IPS-20b (cell line): ENCODE data around the gene TULP4.
"Not testable (repeated sequence)": the region's sequence is repeated elsewhere in the genome, so short reads cannot be mapped to it uniquely, and the experiment has no call there.

Experiments used
- H3K27ac ChIP-seq: one replicate; pipeline ENCODE4 v1.5.1; 2013; ENCODE audit warnings: low read length
- H3K27me3 ChIP-seq: 2 replicates; pipeline ENCODE4 v1.6.1; 2013; ENCODE audit warnings: mild to moderate bottlenecking, low read length, inconsistent platforms; ENCODE audit not compliant: insufficient read depth
- H3K36me3 ChIP-seq: 2 replicates; pipeline ENCODE4 v1.6.1; 2013; ENCODE audit warnings: low read depth, mild to moderate bottlenecking, inconsistent platforms, low read length, moderate library complexity; ENCODE audit not compliant: insufficient read depth
- H3K4me1 ChIP-seq: 2 replicates; pipeline ENCODE4 v1.6.1; 2013; ENCODE audit warnings: mild to moderate bottlenecking, control low read depth, inconsistent platforms, low read length, moderate library complexity; ENCODE audit not compliant: insufficient read depth
- H3K4me3 ChIP-seq: 2 replicates; pipeline ENCODE4 v1.5.1; 2013; ENCODE audit warnings: mild to moderate bottlenecking, low read length, inconsistent platforms
- H3K9ac ChIP-seq: 2 replicates; pipeline ENCODE4 v1.6.1; 2013; ENCODE audit warnings: low read depth, mild to moderate bottlenecking, inconsistent platforms, low read length, moderate library complexity
- H3K9me3 ChIP-seq: 2 replicates; pipeline ENCODE4 v1.6.1; 2013; ENCODE audit warnings: mild to moderate bottlenecking, low read depth, low read length, inconsistent platforms; ENCODE audit not compliant: insufficient read depth

TULP4 gene

DNA sequence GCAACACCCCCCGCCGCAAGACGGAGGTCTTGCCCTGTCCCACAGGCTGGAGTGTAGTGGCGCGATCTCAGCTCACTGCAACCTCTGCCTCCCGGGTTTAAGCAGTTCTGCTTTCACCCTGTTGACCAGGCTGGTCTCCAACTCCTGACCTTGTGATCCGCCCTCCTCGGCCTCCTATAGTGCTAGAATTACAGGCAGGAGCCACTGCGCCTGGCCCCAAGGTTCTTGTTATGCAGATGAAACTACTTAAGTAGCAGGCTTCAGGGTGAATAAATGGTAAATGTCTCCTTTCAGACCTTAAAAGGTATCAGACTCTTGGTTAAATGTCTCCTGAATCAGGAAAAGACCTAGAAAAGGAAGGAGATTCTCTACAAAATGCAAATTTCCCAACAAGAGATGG lies 152.2 kb downstream of the TULP4 start:
- H3K27ac ChIP-seq: peak overlapping the region; percentile 29
- H3K27me3 ChIP-seq: peaks cover 39% of the 10 kb centered on the region
- H3K9ac ChIP-seq: peak overlapping the region; percentile 74; the same call in 1 of the 2 replicates
- peaks cover 40% of the 10 kb centered on the region for H3K4me1 ChIP-seq
- H3K4me3 ChIP-seq: peak overlapping the region; percentile 39
- H3K9me3 ChIP-seq: no peaks in the 10 kb centered on the region
- H3K36me3 ChIP-seq: peaks cover 8% of the 10 kb centered on the region

DNA sequence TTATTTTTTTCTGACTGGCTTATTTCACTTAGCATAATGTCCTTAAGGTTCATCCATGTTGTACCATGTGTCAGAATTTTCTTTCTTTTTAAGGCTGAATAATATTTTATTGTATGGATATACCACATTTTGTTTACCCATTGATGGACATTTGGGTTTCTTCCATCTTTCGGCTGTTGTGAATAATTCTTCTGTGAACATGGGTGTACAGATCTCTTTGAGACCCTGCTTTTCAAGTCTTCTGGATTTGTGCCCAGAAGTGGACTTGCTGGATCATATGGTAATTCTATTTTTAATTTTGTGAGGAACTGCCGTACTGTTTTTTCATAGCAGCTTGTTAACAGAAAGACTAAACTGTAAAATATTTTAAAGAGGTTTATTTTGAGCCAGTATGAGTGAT lies 153.0 kb downstream of the TULP4 start:
- Histone ChIP-seq H3K27ac (peak overlapping the region; percentile 29), H3K4me3 (peak overlapping the region; percentile 26; the same call in 1 of the 2 replicates), H3K36me3 (peaks cover 8% of the 10 kb centered on the region), H3K27me3 (peaks cover 47% of the 10 kb centered on the region), H3K4me1 (peaks cover 33% of the 10 kb centered on the region), H3K9me3 (no peaks in the 10 kb centered on the region), H3K9ac (peak overlapping the region; percentile 35; the same call in 1 of the 2 replicates)

DNA sequence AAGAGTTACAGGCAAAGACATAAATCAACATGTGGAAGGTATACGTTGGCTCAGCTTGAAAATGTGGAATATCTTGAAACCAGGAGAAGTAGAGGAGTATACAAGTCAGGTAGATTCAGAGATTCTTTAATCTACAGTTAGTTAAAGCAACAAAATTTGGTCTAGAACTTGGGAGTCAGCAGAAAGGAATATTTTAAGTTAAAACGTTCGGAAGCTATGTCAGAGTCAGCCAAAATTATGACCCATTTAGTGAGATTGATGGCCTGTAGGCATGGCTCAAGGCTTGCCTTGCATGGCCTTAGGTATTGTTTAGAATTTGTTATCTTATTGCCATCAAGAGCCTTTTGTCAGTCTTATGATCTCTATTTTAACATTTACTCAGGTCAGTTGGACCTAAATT lies 153.5 kb downstream of the TULP4 start:
- H3K27me3 ChIP-seq: peaks cover 52% of the 10 kb centered on the region
- H3K9me3 ChIP-seq: no peaks in the 10 kb centered on the region
- H3K36me3 ChIP-seq: peaks cover 8% of the 10 kb centered on the region
- H3K9ac ChIP-seq: no peak overlapping the region
- no peak overlapping the region for H3K4me3 ChIP-seq
- peaks cover 32% of the 10 kb centered on the region for H3K4me1 ChIP-seq
- no peak overlapping the region for H3K27ac ChIP-seq

DNA sequence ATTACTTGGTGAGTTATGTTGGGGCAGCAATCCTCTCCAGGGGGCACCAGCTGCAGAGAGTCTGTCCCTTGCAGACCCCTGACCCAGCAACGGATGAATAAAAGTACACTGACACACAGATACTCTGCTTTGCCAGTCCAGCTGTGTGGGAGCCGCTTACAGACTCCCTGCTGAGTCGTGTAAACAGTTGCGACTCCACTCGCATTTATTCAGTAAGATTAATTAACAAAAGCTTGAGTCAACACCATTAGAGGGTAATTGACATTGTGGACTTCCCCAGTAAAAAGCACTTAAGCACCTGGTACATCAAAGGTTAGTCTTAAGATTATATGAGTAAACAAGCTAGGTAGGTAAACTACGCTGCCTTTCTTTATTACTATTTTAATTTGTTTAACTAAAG lies 155.7 kb downstream of the TULP4 start:
- H3K4me3 ChIP-seq: no peak overlapping the region
- H3K27me3 ChIP-seq: peaks cover 62% of the 10 kb centered on the region
- no peak overlapping the region for H3K9ac ChIP-seq
- H3K9me3 ChIP-seq: no peaks in the 10 kb centered on the region
- H3K36me3 ChIP-seq: peaks cover 7% of the 10 kb centered on the region
- H3K27ac ChIP-seq: no peak overlapping the region
- H3K4me1 ChIP-seq: peaks cover 25% of the 10 kb centered on the region

DNA sequence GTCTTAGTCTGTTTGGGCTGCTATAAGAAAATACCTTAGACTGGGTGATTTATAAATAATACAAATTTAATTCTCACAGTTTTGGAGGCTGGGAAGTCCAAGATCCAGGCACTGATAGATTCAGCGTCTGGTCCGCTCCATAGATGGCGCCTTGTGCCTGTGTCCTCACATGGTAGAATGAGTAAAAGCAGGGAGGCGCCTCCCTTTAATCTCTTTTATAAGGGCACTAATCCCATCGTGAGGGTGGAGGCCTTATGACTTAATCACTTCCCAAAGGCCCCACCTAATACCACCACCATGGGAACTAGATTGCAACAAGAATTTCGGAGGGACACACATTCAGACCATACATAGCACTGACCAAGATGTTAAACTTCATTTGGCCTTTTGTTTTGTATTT lies 156.4 kb downstream of the TULP4 start:
- H3K4me1 ChIP-seq: peaks cover 25% of the 10 kb centered on the region

DNA sequence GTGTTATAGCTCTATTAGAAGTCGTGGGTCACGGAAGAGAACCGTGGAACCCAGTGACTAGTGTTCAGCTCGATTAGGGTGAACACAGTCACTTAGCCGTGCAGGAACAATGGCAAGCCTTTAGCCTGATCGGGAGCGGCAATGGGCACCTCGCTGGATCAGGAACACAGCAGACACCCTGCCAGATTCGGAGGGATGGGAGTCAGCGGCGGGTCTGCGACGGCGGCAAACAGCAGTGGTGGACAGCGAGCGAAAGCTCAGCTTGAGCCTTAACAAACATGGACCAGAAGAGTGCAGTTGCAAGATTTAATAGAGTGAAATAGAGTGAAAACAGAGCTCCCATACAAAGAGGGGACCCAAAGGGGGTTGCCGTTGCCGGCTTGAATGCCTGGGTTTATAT lies 157.8 kb downstream of the TULP4 start:
- H3K27me3 ChIP-seq: peaks cover 62% of the 10 kb centered on the region

More for the DNA sequence above, 156.4 kb downstream of the TULP4 start:
- Histone ChIP-seq H3K4me3 (no peak overlapping the region), H3K27me3 (peaks cover 62% of the 10 kb centered on the region), H3K27ac (no peak overlapping the region), H3K9me3 (no peaks in the 10 kb centered on the region), H3K9ac (no peak overlapping the region), H3K36me3 (peaks cover 4% of the 10 kb centered on the region; the same call in 1 of the 2 replicates)

DNA sequence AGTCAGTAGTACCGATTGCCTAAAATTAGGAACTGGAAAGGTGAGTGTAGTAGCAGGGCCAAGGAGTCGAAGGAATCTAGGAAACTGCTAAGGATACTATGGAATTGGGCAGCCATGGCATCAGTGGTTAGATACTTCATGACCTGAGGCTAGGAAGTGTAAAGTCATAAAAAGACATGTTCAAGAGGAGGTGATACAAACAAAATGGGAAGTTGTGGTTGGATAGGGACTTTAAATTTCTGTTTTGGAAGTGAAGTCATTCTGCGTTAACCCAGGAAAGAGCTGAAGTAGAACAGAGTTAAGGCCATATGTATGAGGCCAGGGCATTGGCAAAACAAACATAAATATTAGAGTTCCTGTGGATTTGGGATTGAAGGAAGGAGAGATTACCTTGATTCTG lies 159.1 kb downstream of the TULP4 start:
- H3K27me3 ChIP-seq: peaks cover 52% of the 10 kb centered on the region
- peaks cover 4% of the 10 kb centered on the region; the same call in 1 of the 2 replicates for H3K4me1 ChIP-seq
- no peak overlapping the region for H3K27ac ChIP-seq
- no peak overlapping the region for H3K4me3 ChIP-seq
- no peaks in the 10 kb centered on the region for H3K36me3 ChIP-seq
- no peak overlapping the region for H3K9ac ChIP-seq
- H3K9me3 ChIP-seq: no peaks in the 10 kb centered on the region

More for the DNA sequence above, 157.8 kb downstream of the TULP4 start:
- H3K36me3 ChIP-seq, H3K4me3 ChIP-seq, H3K9me3 ChIP-seq, H3K9ac ChIP-seq, H3K27ac ChIP-seq: not testable (repeated sequence)
- peaks cover 14% of the 10 kb centered on the region; the same call in 1 of the 2 replicates for H3K4me1 ChIP-seq

DNA sequence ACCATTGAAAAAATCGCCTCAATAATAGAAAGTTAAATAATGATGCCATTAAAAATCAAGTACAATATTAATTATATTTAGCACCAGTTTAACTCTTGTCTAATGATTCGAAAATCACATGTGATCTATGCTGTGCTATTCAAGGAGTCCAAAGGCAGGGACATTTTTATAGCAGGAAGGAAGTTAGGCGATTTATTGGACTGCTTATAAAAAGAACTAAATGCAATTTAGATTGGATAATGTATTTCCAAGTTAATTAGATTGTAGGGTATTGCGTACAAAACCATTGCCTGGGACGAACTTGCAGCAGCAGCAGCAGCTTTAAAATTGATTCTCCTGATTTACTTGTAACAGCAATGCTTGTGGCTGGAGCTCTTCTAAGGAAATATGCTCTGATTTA lies 160.2 kb downstream of the TULP4 start:
- Histone ChIP-seq H3K27ac (no peak overlapping the region), H3K9ac (no peak overlapping the region), H3K4me3 (no peak overlapping the region), H3K4me1 (peaks cover 3% of the 10 kb centered on the region; the same call in 1 of the 2 replicates), H3K36me3 (no peaks in the 10 kb centered on the region), H3K27me3 (peaks cover 41% of the 10 kb centered on the region), H3K9me3 (no peaks in the 10 kb centered on the region)

DNA sequence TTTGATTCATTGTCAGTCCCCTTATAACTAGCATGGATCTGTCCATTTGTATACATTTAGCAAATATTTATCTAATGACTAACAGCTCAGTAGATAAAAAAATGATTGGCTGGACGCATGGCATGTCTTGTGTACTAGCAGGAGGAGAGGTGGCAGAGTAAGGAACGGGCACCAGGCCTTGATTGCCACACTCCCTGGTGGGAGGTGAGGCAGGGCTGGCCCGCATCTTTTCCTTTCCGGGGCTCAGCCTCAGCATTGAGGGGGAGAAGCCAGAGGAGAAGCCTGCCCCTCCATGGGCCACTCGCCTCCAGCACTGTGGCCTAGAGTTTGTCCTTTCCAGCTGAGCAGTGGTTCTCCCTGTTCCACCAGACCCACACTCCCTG lies 162.7 kb downstream of the TULP4 start:
- no peak overlapping the region for H3K4me3 ChIP-seq
- H3K27ac ChIP-seq: no peak overlapping the region

DNA sequence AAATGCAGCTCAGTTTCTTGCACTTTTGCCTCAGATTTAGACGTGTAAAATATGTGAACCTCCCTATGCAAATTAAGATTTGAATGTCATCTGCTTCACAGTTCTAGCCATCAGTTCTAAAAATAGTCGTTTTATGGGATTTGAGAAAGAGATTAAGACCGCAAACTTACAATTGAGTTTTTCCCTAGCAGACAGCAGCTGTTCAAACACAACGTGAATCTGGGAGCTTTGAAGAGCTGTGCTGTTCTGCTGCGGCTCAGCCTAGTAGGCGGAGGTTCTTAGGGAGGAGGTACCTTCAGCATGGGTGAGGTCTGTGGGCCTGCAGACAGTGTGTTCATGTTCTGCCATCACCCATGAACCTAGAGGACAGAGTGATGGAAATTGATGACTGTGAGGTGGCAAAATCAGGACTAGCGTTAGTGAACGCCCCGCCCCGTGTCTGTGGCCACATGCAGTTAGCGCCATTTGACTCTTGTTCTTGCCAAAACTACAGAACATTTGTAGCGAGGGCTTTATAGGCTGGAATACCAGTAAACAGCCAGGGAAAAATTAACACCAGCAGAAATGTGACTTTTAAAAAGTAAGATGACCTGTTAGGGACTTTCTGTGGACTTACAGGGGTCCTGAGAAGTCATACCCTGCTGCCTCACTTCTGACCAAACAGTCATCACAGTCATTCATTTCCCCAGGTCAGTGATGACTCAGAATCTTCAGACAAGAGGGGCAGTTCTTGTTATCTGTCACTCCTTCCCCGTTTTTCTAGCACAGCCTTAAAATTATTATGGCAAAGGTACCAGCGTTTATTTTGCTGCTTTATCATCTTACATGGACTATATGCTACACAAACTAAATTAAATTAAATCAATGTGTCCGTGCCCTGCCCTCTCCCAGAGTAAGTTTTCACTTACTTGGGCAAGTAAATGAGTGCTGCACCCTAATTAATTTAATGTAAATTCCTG lies 163.4 kb downstream of the TULP4 start:
- Histone ChIP-seq H3K4me1 (no peaks in the 10 kb centered on the region), H3K4me3 (no peak overlapping the region), H3K27ac (no peak overlapping the region)

More for the DNA sequence above, 162.7 kb downstream of the TULP4 start:
- Histone ChIP-seq H3K36me3 (peaks cover 5% of the 10 kb centered on the region), H3K9ac (no peak overlapping the region), H3K9me3 (no peaks in the 10 kb centered on the region), H3K27me3 (peaks cover 18% of the 10 kb centered on the region), H3K4me1 (no peaks in the 10 kb centered on the region)

DNA sequence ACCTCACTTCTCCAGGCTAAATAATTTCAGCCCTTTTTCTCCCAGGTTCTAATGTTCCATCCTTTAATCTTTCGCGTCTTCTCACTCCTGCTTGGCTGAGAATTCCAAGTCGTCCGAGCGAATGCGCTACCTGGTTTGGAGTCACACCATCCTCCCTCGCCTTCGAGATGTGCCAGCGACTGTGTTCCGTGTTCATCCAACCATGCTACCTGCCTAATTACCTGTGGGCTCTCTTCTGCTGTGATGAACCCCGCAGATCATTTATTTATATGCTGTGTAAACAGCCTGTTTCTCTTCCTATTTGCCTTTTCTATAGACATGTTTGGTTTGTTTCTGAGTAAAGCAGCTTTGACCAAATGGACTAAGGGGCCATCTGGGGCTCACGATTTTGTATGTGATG lies 164.1 kb downstream of the TULP4 start:
- H3K9me3 ChIP-seq: no peaks in the 10 kb centered on the region
- no peak overlapping the region for H3K4me3 ChIP-seq
- no peak overlapping the region for H3K27ac ChIP-seq
- H3K4me1 ChIP-seq: no peaks in the 10 kb centered on the region
- H3K36me3 ChIP-seq: peaks cover 17% of the 10 kb centered on the region
- no peak overlapping the region for H3K9ac ChIP-seq
- H3K27me3 ChIP-seq: peaks cover 3% of the 10 kb centered on the region

More for the DNA sequence above, 163.4 kb downstream of the TULP4 start:
- Histone ChIP-seq H3K36me3 (peaks cover 12% of the 10 kb centered on the region), H3K9me3 (no peaks in the 10 kb centered on the region), H3K27me3 (peaks cover 11% of the 10 kb centered on the region), H3K9ac (no peak overlapping the region)

DNA sequence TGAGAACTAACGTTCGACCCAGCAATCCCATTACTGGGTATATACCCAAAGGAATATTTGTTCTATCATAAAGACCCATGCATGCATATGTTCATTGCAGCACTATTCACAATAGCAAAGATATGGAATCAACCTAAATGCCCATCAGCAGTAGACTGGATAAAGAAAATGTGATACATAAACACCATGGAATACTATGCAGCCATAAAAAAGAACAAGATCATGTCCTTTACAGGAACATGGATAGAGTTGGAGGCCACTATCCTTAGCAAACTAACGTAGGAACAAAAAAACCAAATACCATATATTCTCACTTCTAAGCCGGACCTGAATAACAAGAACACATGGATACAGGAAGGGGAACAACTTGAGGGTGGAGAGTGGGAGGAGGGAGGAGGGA lies 165.5 kb downstream of the TULP4 start:
- H3K9ac ChIP-seq: not testable (repeated sequence)

More for the DNA sequence above, 165.5 kb downstream of the TULP4 start:
- H3K36me3 ChIP-seq: peaks cover 24% of the 10 kb centered on the region
- not testable (repeated sequence) for H3K27ac ChIP-seq, H3K4me1 ChIP-seq, H3K27me3 ChIP-seq, H3K4me3 ChIP-seq, H3K9me3 ChIP-seq
